OCI-LY7 (cell line): ENCODE results near the gene VPS9D1. TPM values are rescaled to one million over a fixed set of nuclear protein-coding genes. Genes with fewer than 3 reads are reported as not detected.

ENCODE experiments used
- BruUV-seq: library from RNA; stranded (reverse); fragments of 400-500 nt; replicated peaks from 2 replicates; lab custom pipeline; 2021; lab: Mats Ljungman, UMichigan
- CTCF ChIA-PET: fragments of 300-600 bp; sonication (Branson Sonifier 250); formaldehyde crosslinking; loops from one replicate; lab custom pipeline; 2022; ENCODE audit warnings: antibody characterized with exemption; ENCODE audit not compliant: unreplicated experiment; lab: Charles Lee
- POLR2A ChIA-PET: fragments of 300-600 bp; sonication (Branson Sonifier 250); formaldehyde crosslinking; loops from one replicate; lab custom pipeline; 2022; ENCODE audit warnings: antibody characterized with exemption; lab: Charles Lee
- DNase-seq: peaks from one replicate; pipeline ENCODE4 v3.0.0-alpha.2; 2015; ENCODE audit warnings: low spot score
- H2AFZ ChIP-seq: fragments of 200-600 bp; sonication (generic), shearing (Covaris generic); 2 replicates; pipeline ENCODE4 v1.6.1; 2014; ENCODE audit warnings: mild to moderate bottlenecking, antibody characterized with exemption, low read length, moderate library complexity
- H3K27ac ChIP-seq: fragments of 200-600 bp; sonication (generic); 2 replicates; pipeline ENCODE4 v1.5.1; 2014; ENCODE audit warnings: mixed run types, low read depth, mild to moderate bottlenecking, moderate library complexity, low read length, inconsistent platforms; ENCODE audit not compliant: poor library complexity, severe bottlenecking
- H3K36me3 ChIP-seq: fragments of 200-600 bp; sonication (generic); 2 replicates; pipeline ENCODE4 v1.6.1; 2014; ENCODE audit warnings: mild to moderate bottlenecking, antibody characterized with exemption, low read length, moderate library complexity, mixed read lengths; ENCODE audit not compliant: insufficient read depth
- H3K4me1 ChIP-seq: fragments of 200-600 bp; sonication (generic); 2 replicates; pipeline ENCODE4 v1.5.1; 2014; ENCODE audit warnings: mild to moderate bottlenecking, low read length; ENCODE audit not compliant: insufficient read depth, poor library complexity, severe bottlenecking
- H3K4me2 ChIP-seq: fragments of 200-600 bp; sonication (generic); 2 replicates; pipeline ENCODE4 v1.6.1; 2014; ENCODE audit warnings: mild to moderate bottlenecking, low read length
- H3K4me3 ChIP-seq: fragments of 200-600 bp; sonication (generic); 2 replicates; pipeline ENCODE4 v1.5.1; 2014; ENCODE audit warnings: mild to moderate bottlenecking, low read depth, low read length; ENCODE audit not compliant: poor library complexity, severe bottlenecking
- H3K79me2 ChIP-seq: fragments of 200-600 bp; sonication (generic); 2 replicates; pipeline ENCODE4 v1.6.1; 2016; ENCODE audit warnings: low read depth, mild to moderate bottlenecking, low read length, moderate library complexity, mixed read lengths; ENCODE audit not compliant: insufficient read depth
- H3K9me2 ChIP-seq: fragments of 200-600 bp; sonication (generic); 2 replicates; pipeline ENCODE4 v1.6.1; 2016; ENCODE audit warnings: mild to moderate bottlenecking, low read length, mixed read lengths; ENCODE audit not compliant: insufficient read depth
- H3K9me3 ChIP-seq: fragments of 200-600 bp; sonication (generic); 2 replicates; pipeline ENCODE4 v1.6.1; 2014; ENCODE audit warnings: mild to moderate bottlenecking, mixed run types, low read length, mixed read lengths
- H4K20me1 ChIP-seq: fragments of 200-600 bp; sonication (generic); 2 replicates; pipeline ENCODE4 v1.6.1; 2014; ENCODE audit warnings: mild to moderate bottlenecking, antibody characterized with exemption, low read length, moderate library complexity, mixed read lengths; ENCODE audit not compliant: insufficient read depth
- EZH2phosphoT487 ChIP-seq: fragments of 200-600 bp; sonication (generic); IDR thresholded peaks from 2 replicates; pipeline ENCODE4 v1.6.1; 2018; ENCODE audit warnings: low read depth, borderline replicate concordance, mild to moderate bottlenecking, mixed run types, antibody characterized with exemption, low read length, moderate library complexity, mixed read lengths
- intact Hi-C: fragments of 100-400 bp; cut with micrococcal nuclease; formaldehyde crosslinking; loops from one replicate; pipeline ENCODE4 v1.10.0; 2022; ENCODE audit not compliant: unreplicated experiment
- total RNA-seq, 2 experiments: library from RNA; depleted of rRNA in 1 of 2; stranded (reverse); fragments of >200 nt in 1 of 2; shearing (Covaris generic) in 1 of 2; gene quantifications; 2 replicates each; pipeline ENCODE4 v1.2.3, GENCODE V29; 2014 to 2022
- TF ChIP-seq, protein P1 (sequence below): fragments of 200-600 bp; sonication (generic); conservative IDR thresholded peaks from 2 replicates; pipeline ENCODE4 v1.5.1; 2014; ENCODE audit warnings: mild to moderate bottlenecking, antibody characterized with exemption, low read length, moderate library complexity, mixed read lengths

Gene VPS9D1
- total RNA-seq, 2 experiments from 2014 or later = 3.1 to 4.6 TPM

DNA sequence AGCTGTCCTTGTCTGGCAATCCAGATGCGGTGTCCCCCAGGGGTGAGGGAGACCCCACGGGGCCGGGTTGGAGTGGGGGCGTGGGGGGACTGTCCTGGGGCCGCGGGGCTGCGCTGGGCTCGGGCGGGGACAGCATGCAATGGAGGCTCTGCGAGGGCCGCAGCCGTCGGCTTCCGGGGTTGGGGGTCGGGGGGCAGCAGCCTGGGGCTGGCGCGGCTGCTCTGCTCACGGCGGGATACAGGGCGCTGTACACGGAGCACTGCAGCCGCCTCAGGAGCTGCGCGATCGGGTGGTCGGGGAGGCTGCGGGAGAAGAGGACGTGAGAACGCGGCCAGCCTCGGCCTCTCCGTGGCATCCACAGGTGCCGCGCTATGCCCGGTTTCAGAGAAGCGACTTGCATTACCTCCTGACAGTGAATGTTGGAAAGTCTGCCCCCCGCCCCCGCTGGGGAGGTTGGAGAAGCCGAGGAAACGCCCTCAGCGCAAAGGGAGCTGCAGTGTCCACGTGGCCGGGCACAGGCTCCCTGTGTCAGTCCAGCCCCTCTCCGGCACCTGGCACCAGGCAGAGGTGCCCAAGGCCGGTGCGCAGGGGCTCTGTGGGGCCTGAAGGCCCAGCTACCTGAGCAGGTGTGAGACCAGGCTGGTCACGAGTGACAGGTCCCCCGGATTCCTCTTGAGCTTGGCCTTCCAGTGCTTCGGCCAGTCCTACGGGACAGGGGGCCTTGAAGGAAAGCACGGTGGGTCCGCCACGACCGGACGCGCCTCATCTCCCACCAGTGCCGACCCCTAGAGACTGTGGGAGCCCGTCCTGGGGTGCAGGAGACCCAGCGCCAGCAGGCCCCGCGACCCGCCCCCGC, 9.8 kb downstream of the VPS9D1 start:
- Histone ChIP-seq H3K9me2 (no peaks in the 10 kb centered on the region), H3K9me3 (no peaks in the 10 kb centered on the region), H4K20me1 (no peaks in the 10 kb centered on the region), H3K79me2 (no peaks in the 10 kb centered on the region), H3K4me3 (no peak overlapping the region), H3K4me2 (peak overlapping the region; percentile 21; the same call in 1 of the 2 replicates), H3K4me1 (peaks cover 5% of the 10 kb centered on the region), H3K27ac (no peak overlapping the region), H3K36me3 (peaks cover 16% of the 10 kb centered on the region), H2AFZ (no peak overlapping the region)
- no peak for TF ChIP-seq EZH2phosphoT487
- TF ChIP-seq, protein P1, sequence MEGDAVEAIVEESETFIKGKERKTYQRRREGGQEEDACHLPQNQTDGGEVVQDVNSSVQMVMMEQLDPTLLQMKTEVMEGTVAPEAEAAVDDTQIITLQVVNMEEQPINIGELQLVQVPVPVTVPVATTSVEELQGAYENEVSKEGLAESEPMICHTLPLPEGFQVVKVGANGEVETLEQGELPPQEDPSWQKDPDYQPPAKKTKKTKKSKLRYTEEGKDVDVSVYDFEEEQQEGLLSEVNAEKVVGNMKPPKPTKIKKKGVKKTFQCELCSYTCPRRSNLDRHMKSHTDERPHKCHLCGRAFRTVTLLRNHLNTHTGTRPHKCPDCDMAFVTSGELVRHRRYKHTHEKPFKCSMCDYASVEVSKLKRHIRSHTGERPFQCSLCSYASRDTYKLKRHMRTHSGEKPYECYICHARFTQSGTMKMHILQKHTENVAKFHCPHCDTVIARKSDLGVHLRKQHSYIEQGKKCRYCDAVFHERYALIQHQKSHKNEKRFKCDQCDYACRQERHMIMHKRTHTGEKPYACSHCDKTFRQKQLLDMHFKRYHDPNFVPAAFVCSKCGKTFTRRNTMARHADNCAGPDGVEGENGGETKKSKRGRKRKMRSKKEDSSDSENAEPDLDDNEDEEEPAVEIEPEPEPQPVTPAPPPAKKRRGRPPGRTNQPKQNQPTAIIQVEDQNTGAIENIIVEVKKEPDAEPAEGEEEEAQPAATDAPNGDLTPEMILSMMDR = no peak
- BruUV-seq = no TSS peak
- no peak for DNase-seq
- ChIA-PET CTCF (no interaction called here), POLR2A (no interaction called here)
- intact Hi-C loops = no loop called here

- CTCF ChIA-PET = no interaction called here
- no peak for TF ChIP-seq EZH2phosphoT487
- TF ChIP-seq, protein P1 = no peak
- Histone ChIP-seq H3K4me2 (no peak overlapping the region), H3K9me2 (no peaks in the 10 kb centered on the region), H3K4me3 (no peak overlapping the region), H3K79me2 (no peaks in the 10 kb centered on the region), H3K36me3 (peaks cover 12% of the 10 kb centered on the region), H3K4me1 (peaks cover 5% of the 10 kb centered on the region), H3K9me3 (no peaks in the 10 kb centered on the region), H3K27ac (no peak overlapping the region), H2AFZ (no peak overlapping the region), H4K20me1 (no peaks in the 10 kb centered on the region)
- intact Hi-C loops = loop anchor here (10.0 kb wide), 1 partner anchor 305 kb away; the partner anchor contains the start of gene DBNDD1
- BruUV-seq = no TSS peak
- DNase-seq = no peak
- POLR2A ChIA-PET = no interaction called here
Observed at GRCh38 chr16:89709716-89710432, 10.8 kb downstream of the VPS9D1 start.
